AG04450 (cell line): ENCODE measurements around the gene RBM34. TPM values are rescaled to one million over a fixed set of nuclear protein-coding genes. Genes with fewer than 3 reads are reported as not detected.
A peak's percentile ranks its signal among the peaks of the same experiment; 100 is the strongest.

Experiments used
- CTCF ChIA-PET: fragments of 300-600, 350-600 bp; formaldehyde crosslinking; extraction: SDS; loops from one replicate; lab custom pipeline; 2022; ENCODE audit warnings: antibody characterized with exemption, inconsistent platforms; lab: Charles Lee
- POLR2A ChIA-PET: fragments of 350-600 bp; formaldehyde crosslinking; extraction: SDS; loops from one replicate; lab custom pipeline; 2021; ENCODE audit warnings: antibody characterized with exemption, inconsistent platforms; lab: Yijun Ruan, JAX
- DNase-seq: peaks from one replicate; pipeline ENCODE4 v3.0.0-alpha.2; 2011; ENCODE audit warnings: low read depth, low spot score
- H3K27ac ChIP-seq: one replicate; pipeline ENCODE4 v1.5.1; 2012; ENCODE audit warnings: low read depth, low read length, control low read depth
- H3K27me3 ChIP-seq: one replicate; pipeline ENCODE4 v1.6.0; 2012; ENCODE audit warnings: low read length; ENCODE audit not compliant: control insufficient read depth, insufficient read depth
- H3K4me3 ChIP-seq: 2 replicates; pipeline ENCODE4 v1.5.1; 2011; ENCODE audit warnings: mild to moderate bottlenecking, low read depth, low read length, control low read depth
- H3K9me3 ChIP-seq: 2 replicates; pipeline ENCODE4 v1.5.1; 2012; ENCODE audit warnings: low read length; ENCODE audit not compliant: control insufficient read depth, insufficient read depth
- CTCF ChIP-seq: IDR thresholded peaks from 2 replicates; pipeline ENCODE4 v1.5.1; 2011; ENCODE audit warnings: low read depth, low read length, control low read depth, inconsistent platforms
- polyA minus RNA-seq: library from RNA; depleted of rRNA, polyadenylated mRNA; stranded (reverse); fragments of >200 nt; gene quantifications from 2 replicates; pipeline ENCODE4 v1.2.3, GENCODE V29; 2011; rRNA and poly(A)+ RNA removed
- polyA plus RNA-seq: library from polyadenylated mRNA; depleted of rRNA; stranded (reverse); fragments of >200 nt; gene quantifications from 2 replicates; pipeline ENCODE4 v1.2.3, GENCODE V29; 2011; rRNA removed

Gene RBM34
- polyA plus RNA-seq (32.3 and 47.0 TPM in 2 replicates), polyA minus RNA-seq (25.4 and 26.2 TPM in 2 replicates)

GRCh38 chr1:235160957-235161684, at the start of gene RBM34:
RBM34 (minus strand) TSS chr1:235161250; CDS start chr1:235161226, 24 bp downstream.
- POLR2A ChIA-PET, result interaction anchor here (0.6 to 1.3 kb wide), 7 partner anchors 9 to 811 kb away, joined by 3 to 6 read pairs (median 4); no protein-coding TSS in a partner anchor
- H3K4me3 ChIP-seq, result peak within 1 kb of the TSS; percentile 97
- CTCF ChIA-PET, result interaction anchor here (0.6 to 3.2 kb wide), 3 partner anchors 16 to 674 kb away, joined by 3 to 16 read pairs (median 3); no protein-coding TSS in a partner anchor

GRCh38 chr1:235207209-235207565, 46.1 kb upstream of the RBM34 start:
- Histone ChIP-seq H3K27ac (no peak overlapping the region), H3K27me3 (no peaks in the 10 kb centered on the region), H3K9me3 (no peaks in the 10 kb centered on the region), H3K4me3 (no peak overlapping the region)
- POLR2A ChIA-PET, result no interaction called here
- TF ChIP-seq CTCF, result no peak
- CTCF ChIA-PET, result interaction anchor here (0.6 to 1.0 kb wide), 2 partner anchors 208 to 263 kb away, joined by 3 to 4 read pairs; no protein-coding TSS in a partner anchor
- DNase-seq, result no peak

More at GRCh38 chr1:235160957-235161684, at the start of gene RBM34:
- DNase-seq, result peak; percentile 74
- no peaks in the 10 kb centered on the region for H3K9me3 ChIP-seq
- TF ChIP-seq CTCF, result peak; percentile 26
- H3K27me3 ChIP-seq, result no peaks in the 10 kb centered on the region
- H3K27ac ChIP-seq, result peak within 1 kb of the TSS; percentile 82

- Histone ChIP-seq H3K4me3 (no peak overlapping the region), H3K27me3 (no peaks in the 10 kb centered on the region), H3K9me3 (no peaks in the 10 kb centered on the region), H3K27ac (no peak overlapping the region)
- ChIA-PET POLR2A (no interaction called here), CTCF (interaction anchor here (1.0 kb wide), 1 partner anchor 209 kb away, joined by 4 read pairs; no protein-coding TSS in a partner anchor)
- DNase-seq, result no peak
- TF ChIP-seq CTCF, result no peak
Measured at GRCh38 chr1:235206533-235207208, 45.6 kb upstream of the RBM34 start.

GRCh38 chr1:235205687-235206086, 44.6 kb upstream of the RBM34 start:
- H3K27ac ChIP-seq, result no peak overlapping the region
- H3K9me3 ChIP-seq, result no peaks in the 10 kb centered on the region
- ChIA-PET CTCF (interaction anchor here (1.1 kb wide), 1 partner anchor 210 kb away, joined by 4 read pairs; no protein-coding TSS in a partner anchor), POLR2A (no interaction called here)
- no peak for DNase-seq
- no peaks in the 10 kb centered on the region for H3K27me3 ChIP-seq
- TF ChIP-seq CTCF, result no peak
- H3K4me3 ChIP-seq, result no peak overlapping the region
